HEK293 (cell line): ENCODE results near the gene TMEM120A.

Source experiments
- REPIN1 ChIP-seq: fragments of 450-650 bp; formaldehyde crosslinking; IDR thresholded peaks from 2 replicates; pipeline ENCODE4 v1.5.1; 2017; ENCODE audit warnings: missing biosample characterization, missing genetic modification characterization, low read depth
- ZNF121 ChIP-seq: fragments of 450-650 bp; formaldehyde crosslinking; IDR thresholded peaks from 2 replicates; pipeline ENCODE4 v1.5.1; 2016; ENCODE audit warnings: missing biosample characterization, missing genetic modification characterization

DNA sequence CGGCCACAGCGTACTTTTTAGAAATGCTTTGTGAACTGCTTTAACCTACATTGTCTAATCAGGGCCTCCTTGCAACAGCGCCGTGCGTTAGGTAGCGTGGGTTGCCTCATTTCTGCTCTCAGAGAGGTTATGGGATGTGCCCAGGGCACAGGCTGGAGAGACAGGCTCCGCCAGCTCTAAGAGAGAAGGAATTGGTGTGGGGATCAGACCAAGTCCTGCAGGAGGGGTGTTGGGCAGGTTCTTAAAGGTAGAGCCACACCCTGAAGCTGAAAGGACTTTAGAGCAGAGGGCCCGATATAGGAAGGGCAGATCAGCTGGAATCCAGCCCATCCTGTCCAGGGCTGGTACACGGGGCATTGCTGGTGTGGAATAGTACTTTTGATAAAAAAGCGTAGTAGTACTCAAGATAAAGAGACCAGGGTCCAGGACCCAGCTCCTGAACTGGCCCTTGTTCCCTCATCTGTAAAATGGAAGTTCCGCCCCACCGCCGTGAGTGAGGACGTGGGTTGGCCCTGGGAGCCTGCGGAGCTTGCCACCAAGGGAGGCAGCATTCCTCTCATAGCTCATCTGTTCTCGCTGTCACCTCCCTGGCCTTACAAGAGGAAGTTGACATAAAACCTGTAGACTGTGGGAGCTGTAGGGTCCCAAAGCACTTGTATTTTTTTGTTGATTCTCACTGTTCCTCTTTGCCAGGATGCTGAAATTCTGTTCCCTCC is 37.2 kb downstream of the TMEM120A start:
- TF ChIP-seq ZNF121 (tag by site-specific recombination): no peak
- no peak for TF ChIP-seq REPIN1 (tag by site-specific recombination)
